HG03442 (cell line): Measurements from ENCODE around the gene ABCC6.
"Not testable (repeated sequence)": the region's sequence is repeated elsewhere in the genome, so short reads cannot be mapped to it uniquely, and the experiment has no call there.

ENCODE experiments used
- ATAC-seq: cut with Tn5 transposase; IDR thresholded peaks from one replicate; pipeline ENCODE4 v1.9.1; 2021; ENCODE audit warnings: mild to moderate bottlenecking, moderate library complexity; ENCODE audit not compliant: unreplicated experiment

The ABCC6 gene

DNA sequence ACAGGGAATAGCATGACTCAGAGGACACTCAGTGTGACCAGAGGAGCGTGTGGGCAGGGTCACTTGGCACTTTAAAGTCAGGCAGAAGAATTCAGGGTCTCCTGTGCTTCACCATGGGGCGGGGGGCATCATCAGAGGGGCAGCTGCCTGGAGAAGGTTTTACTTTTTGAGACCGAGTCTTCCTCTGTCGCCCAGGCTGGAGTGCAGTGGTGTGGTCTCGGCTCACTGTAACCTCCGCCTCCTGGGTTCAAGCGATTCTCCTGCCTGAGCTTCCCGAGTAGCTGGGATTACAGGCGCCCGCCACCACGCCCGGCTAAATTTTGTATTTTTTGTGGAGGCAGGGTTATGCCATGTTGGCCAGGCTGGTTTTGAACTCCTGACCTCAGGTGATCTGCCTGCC is 32.3 kb downstream of the ABCC6 start:
- not testable (repeated sequence) for ATAC-seq

GRCh38 chr16:16190546-16190945 is 32.7 kb downstream of the ABCC6 start:
- ATAC-seq = no peak

GRCh38 chr16:16189842-16190241 is 33.5 kb downstream of the ABCC6 start:
- ATAC-seq = no peak

GRCh38 chr16:16188827-16189226 is 34.5 kb downstream of the ABCC6 start:
- ATAC-seq = no peak

GRCh38 chr16:16186820-16187219 is 36.5 kb downstream of the ABCC6 start:
- ATAC-seq = no peak

- no peak for ATAC-seq
Measured at GRCh38 chr16:16185095-16185494, 38.2 kb downstream of the ABCC6 start.

DNA sequence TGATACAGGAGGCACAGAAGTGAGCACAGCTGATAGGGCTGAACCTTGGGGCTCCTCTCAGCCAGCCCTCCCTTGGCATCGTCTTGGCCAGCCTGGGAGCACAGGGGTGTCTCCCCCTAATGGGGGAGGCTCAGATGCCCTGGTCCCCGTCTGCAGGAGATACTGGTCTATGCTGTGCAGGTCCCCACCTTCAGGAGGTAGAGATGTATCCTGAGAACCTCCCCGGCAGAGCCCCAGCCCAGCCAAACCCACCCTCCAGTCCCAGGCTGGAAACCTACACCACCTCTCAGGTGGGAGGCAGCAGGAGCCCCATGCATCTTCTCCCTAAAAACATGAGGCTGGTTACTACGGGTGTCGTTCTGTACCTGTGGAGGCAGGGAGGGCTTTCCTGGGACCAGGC is 38.7 kb downstream of the ABCC6 start:
- ATAC-seq = no peak

- ATAC-seq = no peak
Measured at GRCh38 chr16:16183562-16183961, 39.7 kb downstream of the ABCC6 start.

- no peak for ATAC-seq
Measured at GRCh38 chr16:16182918-16183317, 40.4 kb downstream of the ABCC6 start.

DNA sequence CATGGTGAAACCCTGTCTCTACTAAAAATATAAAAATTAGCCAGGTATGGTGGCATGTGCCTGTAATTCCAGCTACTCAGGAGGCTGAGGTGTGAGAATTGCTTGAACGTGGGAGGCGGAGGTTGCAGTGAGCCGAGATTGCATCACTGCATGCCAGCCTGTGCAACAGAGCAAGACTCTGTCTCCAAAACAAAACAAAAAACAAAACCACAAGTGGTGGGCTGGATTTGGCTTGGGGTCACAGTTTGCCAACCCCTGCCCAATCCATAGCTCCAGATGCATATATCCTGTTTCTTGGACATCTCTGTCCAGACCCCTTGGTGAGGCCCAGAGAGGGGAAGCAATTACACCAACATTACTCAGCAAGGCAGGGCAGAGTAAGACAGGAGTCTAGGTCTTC is 41.5 kb downstream of the ABCC6 start:
- ATAC-seq = not testable (repeated sequence)

DNA sequence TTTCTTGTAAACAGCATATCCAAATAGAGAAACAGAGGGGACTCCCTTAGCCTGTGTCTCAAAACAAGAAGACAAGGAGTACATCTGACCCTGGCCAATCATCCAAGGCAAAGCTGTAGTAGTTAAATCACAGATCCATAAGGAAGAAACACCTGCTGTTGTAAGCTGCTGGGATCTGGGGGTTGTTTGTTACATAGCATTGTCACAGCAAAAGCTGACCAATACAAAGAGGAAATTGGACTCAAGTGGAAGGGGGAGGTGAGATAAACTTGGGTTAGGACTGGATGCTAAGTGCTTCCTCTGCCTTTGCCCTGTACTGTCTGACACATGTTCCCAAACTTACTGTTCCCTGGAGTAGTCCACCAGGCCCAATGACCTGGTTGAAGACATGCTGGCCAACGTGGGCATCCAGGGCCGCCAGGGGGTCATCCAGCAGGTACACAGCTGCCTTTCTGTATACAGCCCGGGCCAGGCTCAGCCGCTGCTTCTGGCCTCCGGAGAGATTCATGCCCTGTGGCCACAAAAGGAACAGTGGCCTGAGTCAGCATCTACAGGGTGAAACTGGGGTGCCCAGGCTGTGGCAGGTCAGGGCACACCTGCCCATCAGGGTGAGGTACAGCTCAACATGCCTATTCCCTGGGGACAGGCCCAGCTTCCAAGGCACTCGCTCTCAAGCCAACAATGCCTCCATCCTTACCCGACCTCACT is 44.7 kb downstream of the ABCC6 start:
- ATAC-seq = no peak

GRCh38 chr16:16176328-16176727 is 47.0 kb downstream of the ABCC6 start:
- no peak for ATAC-seq

DNA sequence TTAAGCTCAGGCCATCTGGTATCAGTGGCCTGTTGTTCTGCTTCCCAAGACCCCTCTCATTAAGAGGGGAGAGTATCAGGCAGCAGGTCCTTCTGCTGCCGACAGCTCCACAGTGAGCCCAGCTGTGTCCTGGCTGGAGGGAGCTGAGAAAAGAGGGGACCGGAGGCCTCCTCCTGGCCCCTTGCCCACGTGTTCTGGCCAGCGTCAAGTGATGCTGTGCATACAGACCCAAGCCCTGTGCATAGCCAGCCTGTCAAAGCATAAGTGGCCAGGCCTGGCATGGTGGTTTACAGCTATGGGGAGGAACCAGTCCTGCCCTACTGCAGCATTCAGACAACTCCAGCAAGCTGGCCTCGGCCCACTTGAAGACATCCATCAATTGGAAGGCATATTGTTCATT is 48.0 kb downstream of the ABCC6 start:
- no peak for ATAC-seq

DNA sequence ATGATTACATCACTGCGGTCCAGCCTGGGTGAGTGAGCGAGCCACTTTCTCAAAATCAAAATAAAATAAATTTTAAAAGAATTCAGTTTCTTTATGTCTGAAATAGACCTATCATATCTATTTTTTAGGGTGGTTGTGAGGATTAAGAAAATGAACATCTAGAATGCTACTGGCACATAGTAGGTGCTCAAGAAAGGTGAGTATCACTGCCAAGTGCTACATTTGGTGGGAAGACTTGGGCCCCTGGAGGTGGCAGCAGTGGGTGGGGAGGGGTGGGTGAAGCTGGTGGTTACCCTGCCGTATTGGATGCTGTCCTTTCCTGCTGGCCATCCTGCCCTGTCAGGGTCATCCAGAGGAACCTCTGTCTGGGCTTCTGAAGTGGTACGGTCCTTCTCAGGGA is 50.3 kb downstream of the ABCC6 start:
- no peak for ATAC-seq

DNA sequence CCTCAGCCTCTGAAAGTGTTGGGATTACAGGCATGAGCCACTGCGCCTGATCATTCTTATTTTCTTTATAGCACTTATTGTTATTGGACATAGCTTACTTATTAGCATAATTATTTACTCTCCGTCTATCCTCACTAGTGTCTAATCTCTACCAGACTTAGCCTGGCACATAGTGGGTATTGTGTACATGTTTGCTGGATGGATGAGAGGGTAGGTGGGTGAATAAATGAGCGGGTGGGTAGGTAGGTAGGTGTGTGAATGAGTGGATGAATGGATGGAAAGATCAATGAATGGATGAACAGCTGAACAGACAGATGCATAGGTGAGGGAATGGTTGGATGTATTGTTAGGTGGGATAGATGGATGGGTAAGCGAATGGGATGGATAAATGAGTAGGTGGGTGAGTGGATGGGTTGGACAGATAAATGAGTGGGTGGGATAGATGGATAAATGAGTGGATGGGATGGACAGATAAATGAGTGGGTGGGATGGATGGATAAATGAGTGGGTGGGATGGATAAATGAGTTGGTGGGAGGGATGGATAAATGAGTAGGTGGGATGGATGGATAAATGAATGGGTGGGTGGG is 51.9 kb downstream of the ABCC6 start:
- ATAC-seq = no peak

DNA sequence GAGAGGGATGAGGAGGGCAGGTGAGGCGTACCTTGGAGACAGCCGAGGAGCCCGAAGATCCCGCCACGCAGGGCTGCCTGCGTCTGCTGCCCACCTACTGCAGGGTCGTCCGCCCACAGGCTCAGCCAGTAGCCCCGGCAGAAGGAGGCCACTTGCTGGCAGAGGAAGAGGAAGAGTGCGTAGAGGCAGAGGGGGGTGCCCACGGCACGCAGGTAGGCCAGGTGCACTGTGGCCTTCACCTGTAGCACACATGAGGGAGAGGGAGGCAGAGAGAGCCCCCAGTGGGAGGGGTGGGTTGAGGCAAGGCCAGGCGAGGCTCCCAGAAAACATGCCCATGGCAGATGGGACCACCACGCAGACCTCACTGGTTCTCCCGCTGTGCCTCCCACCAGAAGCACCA is 53.7 kb downstream of the ABCC6 start:
- ATAC-seq = no peak

DNA sequence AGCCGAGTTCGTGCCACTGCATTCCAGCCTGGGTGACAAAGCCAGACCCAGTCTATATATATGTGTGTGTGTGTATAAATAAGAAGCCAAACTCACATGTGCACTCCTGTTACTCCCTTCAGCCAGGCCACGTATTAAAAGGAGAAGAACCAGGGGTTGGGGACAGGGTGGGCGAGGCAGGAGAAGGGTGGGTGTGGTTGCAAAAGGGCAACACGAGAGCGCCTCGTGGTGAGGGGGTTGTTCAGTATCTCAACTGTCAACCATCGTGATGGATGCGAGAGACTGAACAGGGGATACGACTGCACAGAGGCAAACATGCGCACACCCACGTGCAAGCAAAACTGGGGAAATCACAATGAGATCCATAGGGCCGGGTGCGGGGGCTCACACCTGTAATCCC is 54.9 kb downstream of the ABCC6 start:
- no peak for ATAC-seq

DNA sequence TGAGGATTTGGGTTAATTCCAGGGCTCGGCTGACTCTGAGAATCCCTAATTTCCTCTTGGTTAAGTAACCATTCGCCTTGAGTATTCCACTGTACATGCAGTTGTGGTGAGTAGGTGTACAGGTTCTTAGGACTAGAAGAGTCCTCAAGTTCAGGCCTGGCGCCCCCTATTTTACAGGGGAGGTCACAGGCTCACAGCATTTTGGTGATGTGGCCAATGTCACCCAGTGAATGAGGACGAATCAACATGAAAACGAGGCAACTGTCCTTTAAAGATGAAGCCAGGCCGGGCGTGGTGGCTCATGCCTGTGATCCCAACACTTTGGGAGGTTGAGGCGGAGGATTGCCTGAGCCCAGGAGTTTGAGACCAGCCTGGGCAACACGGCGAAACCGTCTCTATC is 55.4 kb downstream of the ABCC6 start:
- no peak for ATAC-seq

- no peak for ATAC-seq
Measured at GRCh38 chr16:16166949-16167348, 56.3 kb downstream of the ABCC6 start.

DNA sequence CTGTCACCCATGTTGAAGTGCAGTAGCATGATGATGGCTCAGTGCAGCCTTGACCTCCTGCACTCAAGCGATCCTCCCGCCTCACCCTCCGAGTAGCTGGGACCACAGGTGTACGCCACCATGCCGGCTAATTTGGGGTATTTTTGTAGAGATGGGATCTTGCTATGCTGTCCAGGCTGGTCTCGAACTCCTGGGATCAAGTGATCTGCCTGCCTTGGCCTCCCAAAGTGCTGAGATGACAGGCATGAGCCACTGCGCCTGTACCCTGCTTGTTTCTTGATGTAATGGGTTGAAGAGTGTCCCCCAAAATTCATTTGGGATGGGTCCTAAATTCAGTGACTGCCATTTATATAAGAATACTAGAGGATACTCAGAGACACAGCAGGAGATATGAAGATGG is 57.2 kb downstream of the ABCC6 start:
- no peak for ATAC-seq

DNA sequence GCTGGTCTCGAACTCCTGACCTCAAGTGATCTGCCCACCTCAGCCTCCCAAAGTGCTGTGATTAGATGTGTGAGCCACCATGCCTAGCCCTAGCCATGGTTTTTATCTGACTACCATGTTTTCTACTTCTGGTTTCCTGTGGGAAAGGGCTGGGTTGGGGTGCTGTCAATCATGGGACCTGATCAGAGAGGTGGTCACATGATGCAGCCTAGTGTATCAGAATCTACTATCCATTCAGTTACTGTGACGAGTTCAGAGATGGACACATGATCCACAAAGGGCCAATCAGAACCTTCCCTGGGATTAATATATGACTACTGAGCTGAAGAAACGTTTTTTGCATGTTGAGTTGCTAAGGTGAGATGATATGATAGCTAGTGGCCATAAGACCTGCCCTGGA is 59.1 kb downstream of the ABCC6 start:
- no peak for ATAC-seq

GRCh38 chr16:16163571-16163970 is 59.7 kb downstream of the ABCC6 start:
- ATAC-seq = no peak

DNA sequence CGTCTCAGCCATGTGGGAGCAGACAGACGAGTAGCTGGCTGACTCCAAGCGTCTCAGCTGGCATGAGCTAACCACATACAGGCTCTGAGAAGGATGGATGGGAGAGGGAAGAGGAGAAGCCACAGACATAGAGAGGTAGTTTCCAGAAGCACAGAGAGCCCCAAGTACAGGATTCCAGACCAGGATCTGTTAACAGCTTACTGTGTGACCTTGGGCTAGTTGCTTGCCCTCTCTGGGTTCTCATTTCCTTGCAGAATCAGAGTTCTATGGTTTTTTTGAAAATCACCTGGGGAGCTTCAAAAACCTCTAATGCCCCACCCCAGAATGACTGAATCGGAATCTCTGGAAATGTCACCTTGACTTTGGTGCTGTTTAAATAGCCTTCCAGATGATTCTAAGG is 60.2 kb downstream of the ABCC6 start:
- no peak for ATAC-seq
